HL-60 (cell line): ENCODE measurements around the gene ANKRD11.

Source experiments
- DNase-seq, 2 experiments: peaks; one replicate each; pipeline ENCODE4 v3.0.0-alpha.2; 2010 to 2020; ENCODE audit warnings: low read depth in 1 of 2, low spot score in 1 of 2
- H3K27ac ChIP-seq: fragments of 250-450 bp; sonication (Bioruptor Pico); replicated peaks from 2 replicates; pipeline ENCODE4 v1.5.1; 2020; ENCODE audit warnings: mild to moderate bottlenecking, moderate library complexity
- H3K27me3 ChIP-seq: fragments of 250-450 bp; sonication (Bioruptor Pico); 2 replicates; pipeline ENCODE4 v1.5.1; 2021; ENCODE audit warnings: mild to moderate bottlenecking, moderate library complexity; ENCODE audit not compliant: insufficient read depth, poor library complexity, severe bottlenecking
- H3K4me3 ChIP-seq: replicated peaks from 2 replicates; pipeline ENCODE4 v1.5.1; 2011; ENCODE audit warnings: mild to moderate bottlenecking, control low read depth, low read length; ENCODE audit not compliant: insufficient read depth
- GABPA ChIP-seq: IDR thresholded peaks from 2 replicates; pipeline ENCODE4 v1.6.1; 2012; ENCODE audit warnings: low read depth
- POLR2AphosphoS5 ChIP-seq: IDR thresholded peaks from 2 replicates; pipeline ENCODE4 v1.6.1; 2012; ENCODE audit warnings: low read depth
- SPI1 ChIP-seq: IDR thresholded peaks from 2 replicates; pipeline ENCODE4 v1.6.1; 2012; ENCODE audit warnings: low read depth, mild to moderate bottlenecking, borderline replicate concordance
- TF ChIP-seq, protein P1 (sequence below): IDR thresholded peaks from one replicate; pipeline ENCODE4 v1.5.1; 2011; ENCODE audit warnings: low read length, control low read depth, inconsistent platforms; ENCODE audit not compliant: insufficient read depth
- TF ChIP-seq, protein P2 (sequence below): IDR thresholded peaks from 2 replicates; pipeline ENCODE4 v1.6.1; 2012; ENCODE audit warnings: low read depth; ENCODE audit not compliant: insufficient replicate concordance

ANKRD11 gene

DNA sequence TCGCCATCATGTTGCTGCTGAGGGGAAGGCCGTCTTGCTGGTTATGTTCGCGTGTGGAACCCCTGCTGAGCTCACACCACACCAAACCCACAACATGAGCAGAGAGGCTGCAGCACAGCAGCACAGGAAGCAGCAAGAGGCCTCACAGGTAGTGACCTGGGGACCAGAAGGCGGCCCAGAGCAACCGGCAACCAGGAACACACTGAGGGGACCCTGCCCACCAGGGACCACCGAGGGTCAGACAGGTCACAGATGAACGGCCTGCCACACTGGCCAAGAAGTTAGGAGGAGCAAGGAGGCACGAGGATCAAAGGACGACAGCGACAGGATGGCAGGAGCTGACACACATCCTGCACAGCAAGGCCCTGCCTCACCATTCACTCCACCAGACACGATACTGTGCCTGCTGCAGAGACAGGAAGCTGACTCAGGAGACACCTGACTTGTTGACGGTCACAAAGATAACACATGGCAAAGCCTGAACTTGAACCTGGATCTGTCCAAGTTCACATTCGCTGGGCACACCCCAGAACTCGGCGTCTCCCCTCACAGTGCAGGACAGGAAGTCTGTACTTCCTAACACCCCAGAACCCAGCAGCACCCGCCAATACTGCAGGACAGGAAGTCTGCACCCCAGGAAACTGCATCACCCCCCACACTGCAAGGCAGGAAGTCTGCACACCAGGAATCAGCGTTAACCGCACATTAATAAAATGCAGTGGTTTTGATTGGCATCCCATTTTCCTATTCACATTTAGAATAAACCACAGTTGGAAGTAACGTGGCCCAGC is 174.4 kb downstream of the ANKRD11 start:
- Histone ChIP-seq H3K27me3 (no peaks in the 10 kb centered on the region), H3K27ac (no peak overlapping the region), H3K4me3 (no peak overlapping the region)
- no peak for TF ChIP-seq SPI1
- DNase-seq: peak; percentile 25 to 35

DNA sequence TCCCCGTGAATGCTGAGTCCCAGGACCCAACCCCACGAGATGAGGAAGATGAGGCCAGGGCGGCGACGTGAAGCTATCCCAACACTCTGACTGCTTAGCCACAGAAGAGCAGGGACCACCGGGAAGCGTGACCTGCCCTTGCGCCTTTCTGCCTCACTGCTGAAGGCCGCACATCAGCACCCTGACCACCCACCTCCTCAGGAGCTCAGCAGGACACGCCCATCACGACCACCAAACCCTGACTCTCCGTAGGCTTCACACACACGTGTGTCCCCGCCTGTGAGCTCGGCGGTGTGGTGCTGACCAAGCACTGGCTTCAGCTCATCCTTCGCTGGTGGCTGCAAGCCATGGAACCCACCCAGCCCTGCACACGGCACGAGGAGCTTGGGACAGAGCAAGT is 175.1 kb downstream of the ANKRD11 start:
- DNase-seq: no peak
- Histone ChIP-seq H3K27me3 (no peaks in the 10 kb centered on the region), H3K4me3 (no peak overlapping the region), H3K27ac (no peak overlapping the region)
- no peak for TF ChIP-seq GABPA
- TF ChIP-seq, protein P1, sequence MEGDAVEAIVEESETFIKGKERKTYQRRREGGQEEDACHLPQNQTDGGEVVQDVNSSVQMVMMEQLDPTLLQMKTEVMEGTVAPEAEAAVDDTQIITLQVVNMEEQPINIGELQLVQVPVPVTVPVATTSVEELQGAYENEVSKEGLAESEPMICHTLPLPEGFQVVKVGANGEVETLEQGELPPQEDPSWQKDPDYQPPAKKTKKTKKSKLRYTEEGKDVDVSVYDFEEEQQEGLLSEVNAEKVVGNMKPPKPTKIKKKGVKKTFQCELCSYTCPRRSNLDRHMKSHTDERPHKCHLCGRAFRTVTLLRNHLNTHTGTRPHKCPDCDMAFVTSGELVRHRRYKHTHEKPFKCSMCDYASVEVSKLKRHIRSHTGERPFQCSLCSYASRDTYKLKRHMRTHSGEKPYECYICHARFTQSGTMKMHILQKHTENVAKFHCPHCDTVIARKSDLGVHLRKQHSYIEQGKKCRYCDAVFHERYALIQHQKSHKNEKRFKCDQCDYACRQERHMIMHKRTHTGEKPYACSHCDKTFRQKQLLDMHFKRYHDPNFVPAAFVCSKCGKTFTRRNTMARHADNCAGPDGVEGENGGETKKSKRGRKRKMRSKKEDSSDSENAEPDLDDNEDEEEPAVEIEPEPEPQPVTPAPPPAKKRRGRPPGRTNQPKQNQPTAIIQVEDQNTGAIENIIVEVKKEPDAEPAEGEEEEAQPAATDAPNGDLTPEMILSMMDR: no peak

DNA sequence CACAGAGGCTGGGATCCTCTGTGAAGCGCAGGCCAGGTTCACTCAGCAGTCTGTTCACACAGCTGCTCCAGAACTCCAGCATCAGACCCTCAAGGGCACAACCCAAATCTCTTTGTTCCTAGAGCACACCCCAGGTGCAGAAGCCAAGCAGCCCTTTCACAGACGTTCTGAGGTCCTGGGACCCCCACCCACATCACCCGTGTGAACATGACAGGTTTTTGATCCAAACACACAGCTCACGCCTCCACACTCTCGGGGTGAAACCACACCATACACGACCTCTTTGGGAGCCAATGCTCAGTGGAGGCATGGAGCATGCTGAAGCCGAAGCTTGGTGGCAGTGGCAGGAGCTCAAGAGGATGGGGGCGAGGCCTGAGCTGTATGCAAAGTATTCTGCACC is 175.5 kb downstream of the ANKRD11 start:
- Histone ChIP-seq H3K27me3 (no peaks in the 10 kb centered on the region), H3K4me3 (no peak overlapping the region), H3K27ac (no peak overlapping the region)
- TF ChIP-seq SPI1 (no peak), POLR2AphosphoS5 (no peak), GABPA (no peak)
- TF ChIP-seq, protein P1: no peak
- TF ChIP-seq, protein P2, sequence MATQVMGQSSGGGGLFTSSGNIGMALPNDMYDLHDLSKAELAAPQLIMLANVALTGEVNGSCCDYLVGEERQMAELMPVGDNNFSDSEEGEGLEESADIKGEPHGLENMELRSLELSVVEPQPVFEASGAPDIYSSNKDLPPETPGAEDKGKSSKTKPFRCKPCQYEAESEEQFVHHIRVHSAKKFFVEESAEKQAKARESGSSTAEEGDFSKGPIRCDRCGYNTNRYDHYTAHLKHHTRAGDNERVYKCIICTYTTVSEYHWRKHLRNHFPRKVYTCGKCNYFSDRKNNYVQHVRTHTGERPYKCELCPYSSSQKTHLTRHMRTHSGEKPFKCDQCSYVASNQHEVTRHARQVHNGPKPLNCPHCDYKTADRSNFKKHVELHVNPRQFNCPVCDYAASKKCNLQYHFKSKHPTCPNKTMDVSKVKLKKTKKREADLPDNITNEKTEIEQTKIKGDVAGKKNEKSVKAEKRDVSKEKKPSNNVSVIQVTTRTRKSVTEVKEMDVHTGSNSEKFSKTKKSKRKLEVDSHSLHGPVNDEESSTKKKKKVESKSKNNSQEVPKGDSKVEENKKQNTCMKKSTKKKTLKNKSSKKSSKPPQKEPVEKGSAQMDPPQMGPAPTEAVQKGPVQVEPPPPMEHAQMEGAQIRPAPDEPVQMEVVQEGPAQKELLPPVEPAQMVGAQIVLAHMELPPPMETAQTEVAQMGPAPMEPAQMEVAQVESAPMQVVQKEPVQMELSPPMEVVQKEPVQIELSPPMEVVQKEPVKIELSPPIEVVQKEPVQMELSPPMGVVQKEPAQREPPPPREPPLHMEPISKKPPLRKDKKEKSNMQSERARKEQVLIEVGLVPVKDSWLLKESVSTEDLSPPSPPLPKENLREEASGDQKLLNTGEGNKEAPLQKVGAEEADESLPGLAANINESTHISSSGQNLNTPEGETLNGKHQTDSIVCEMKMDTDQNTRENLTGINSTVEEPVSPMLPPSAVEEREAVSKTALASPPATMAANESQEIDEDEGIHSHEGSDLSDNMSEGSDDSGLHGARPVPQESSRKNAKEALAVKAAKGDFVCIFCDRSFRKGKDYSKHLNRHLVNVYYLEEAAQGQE: no peak
- no peak for DNase-seq

DNA sequence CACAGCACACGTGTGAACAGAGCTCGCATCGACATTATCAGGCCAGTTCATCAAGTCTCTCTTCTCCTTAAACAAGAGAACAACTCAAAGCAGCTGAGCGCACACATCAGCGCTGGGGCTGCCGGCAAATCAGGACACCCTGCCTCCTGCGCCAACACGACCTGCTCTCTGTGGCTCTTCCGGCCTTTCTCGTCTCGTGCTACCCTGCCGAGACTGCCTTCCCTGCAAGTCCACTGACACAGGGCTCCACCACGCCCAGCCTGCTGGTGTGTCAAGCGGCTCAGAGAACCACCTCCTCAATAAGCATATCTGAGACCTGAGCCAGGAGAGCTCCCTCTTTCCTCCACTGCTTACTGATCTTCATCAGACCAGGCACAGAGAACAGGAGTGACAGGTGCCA is 176.0 kb downstream of the ANKRD11 start:
- no peak overlapping the region for H3K4me3 ChIP-seq
- H3K27ac ChIP-seq: no peak overlapping the region
- no peak for DNase-seq
- no peaks in the 10 kb centered on the region for H3K27me3 ChIP-seq
- TF ChIP-seq, protein P1: no peak
- TF ChIP-seq GABPA (no peak), POLR2AphosphoS5 (no peak), SPI1 (no peak)
- TF ChIP-seq, protein P2: no peak
